Adrenal gland (tissue), 12 donors: ENCODE data around the gene KMT5C. TPM values are rescaled to one million over a fixed set of nuclear protein-coding genes. Genes with fewer than 3 reads are reported as not detected.
A peak's percentile ranks its signal among the peaks of the same experiment; 100 is the strongest.

Experiments
- DNase-seq, 7 donors: peaks; one replicate each; pipeline ENCODE4 v3.0.0-alpha.2; 2019 to 2020
- H3K27ac ChIP-seq, 5 donors: fragments of 200-600 bp; sonication (generic) in 4 of 5; 1 replicate in 3 of 5; 2 replicates in 2 of 5; pipeline versions ENCODE4 v1.5.1 to v1.8.0; 2016 to 2020; ENCODE audit warnings: mild to moderate bottlenecking in 1 of 5
- H3K27me3 ChIP-seq: fragments of 200-600 bp; 2 replicates; pipeline ENCODE4 v1.8.0; 2021
- H3K36me3 ChIP-seq, 2 donors: fragments of 200-600 bp; replicated peaks in 1 of 2; 1 replicate in 1 of 2; 2 replicates in 1 of 2; pipeline versions ENCODE4 v1.5.1 to v1.8.0; 2018 to 2022
- H3K4me1 ChIP-seq, 2 donors: fragments of 200-600 bp; replicated peaks in 1 of 2; 1 replicate in 1 of 2; 2 replicates in 1 of 2; pipeline versions ENCODE4 v1.5.1 to v1.8.0; 2018 to 2021
- H3K4me3 ChIP-seq, 4 donors: fragments of 200-600 bp; sonication (generic) in 3 of 4; one replicate each; pipeline ENCODE4 v1.5.1; 2016 to 2018
- H3K9me3 ChIP-seq, 3 donors: fragments of 200-600 bp; sonication (generic) in 1 of 3; replicated peaks in 1 of 3; 1 replicate in 2 of 3; 2 replicates in 1 of 3; pipeline versions ENCODE4 v1.5.1 to v1.8.0; 2016 to 2021
- CTCF ChIP-seq, 6 experiments: fragments of 450-650 bp in 4 of 6; fragments of 200-600 bp in 2 of 6; sonication (generic) in 1 of 6; IDR thresholded peaks; 1 replicate in 5 of 6; 2 replicates in 1 of 6; pipeline versions ENCODE4 v1.5.1 to v1.8.0; 2016 to 2021; ENCODE audit warnings: antibody characterized with exemption in 6 of 6, mild to moderate bottlenecking in 2 of 6, moderate library complexity in 1 of 6
- POLR2A ChIP-seq, 2 donors: fragments of 450-650 bp; IDR thresholded peaks; one replicate each; pipeline ENCODE4 v1.6.1; 2017; ENCODE audit warnings: antibody characterized with exemption in 2 of 2, mild to moderate bottlenecking in 2 of 2, moderate library complexity in 1 of 2
- WGBS, 4 donors: extraction: QIAGEN DNeasy Blood & Tissue Kit in 2 of 4; methylation state at CpG; one replicate each; pipeline versions ENCODE4 v1.1.5 to v1.1.7; 2013 to 2017; 5-methylcytosine and 5-hydroxymethylcytosine counted together
- intact Hi-C, 2 donors: fragments of 100-400 bp; cut with DNase I; formaldehyde crosslinking; loops; one replicate each; pipeline versions ENCODE4 v1.14.1 to v1.15.0; 2022 to 2023
- polyA plus RNA-seq, 3 donors: library from polyadenylated mRNA; stranded (reverse); fragments of 200-250 nt in 2 of 3; fragments of 350-450 nt in 1 of 3; fragmentation: Illumina TruSeq in 1 of 3; extraction: RNeasy Lipid Tissue Mini Kit (QIAGEN cat#74804) in 1 of 3; gene quantifications; one replicate each; pipeline ENCODE4 v1.2.3, GENCODE V29; 2013 to 2014
- total RNA-seq, 9 donors: library from RNA; depleted of rRNA in 4 of 9; stranded (reverse); fragments of >200 nt in 4 of 9; fragments of 120-200 nt in 1 of 9; fragmentation: NEBNext Ultra II Directional in 1 of 9; extraction: Animal tissue kit (Norgen Biotek cat#: 25700) in 1 of 9; gene quantifications; one replicate each; pipeline versions ENCODE4 v1.1.0 to v1.2.4, GENCODE V29; 2013 to 2023
- donor health status: healthy with polysubstance abuse.
- donor health status: Bipolar disorder and iron deficiency.
- donor health status: DM: yes; HTN: yes; CAD: no.
- donor health status: DM: no; HTN: no; CAD: no.
- donor health status: DM: no; HTN: no; CAD: no.
- donor health status: DM: yes; HTN: yes; CAD: no.

The KMT5C gene
- total and polyA plus RNA-seq, 12 donors: 1.4 to 56.7 (median 15.4) TPM

GRCh38 chr19:55341171-55341588 lies 1.5 kb downstream of the KMT5C start:
- no peak for TF ChIP-seq POLR2A (IDR thresholded peaks at IDR 0.05)
- no peak for TF ChIP-seq CTCF (IDR thresholded peaks at IDR 0.05)
- Histone ChIP-seq H3K27me3 (no peaks in the 10 kb centered on the region), H3K27ac (no peak overlapping the region), H3K4me1 (peaks cover 14 to 15% of the 10 kb centered on the region in 2 donors), H3K36me3 (peaks cover 0 to 21% of the 10 kb centered on the region in 2 donors), H3K4me3 (peak overlapping the region in 2 of 4 donors; percentile 66 to 70), H3K9me3 (no peaks in the 10 kb centered on the region)
- WGBS, 4 donors: 0 to 5% (median 2%) methylated on average over 3 to 15 of the region's 15 CpGs
- DNase-seq: peak; percentile 70 to 86 (median 81)
- intact Hi-C loops: no loop called here

- intact Hi-C loops: no loop called here
- no peaks in the 10 kb centered on the region for H3K27me3 ChIP-seq
- peaks cover 14 to 15% of the 10 kb centered on the region in 2 donors for H3K4me1 ChIP-seq
- H3K4me3 ChIP-seq: peak overlapping the region in 1 of 4 donors; percentile 66
- H3K27ac ChIP-seq: no peak overlapping the region
- H3K36me3 ChIP-seq: peaks cover 0 to 21% of the 10 kb centered on the region in 2 donors
- no peaks in the 10 kb centered on the region for H3K9me3 ChIP-seq
- TF ChIP-seq CTCF (IDR thresholded peaks at IDR 0.05) (no peak), POLR2A (IDR thresholded peaks at IDR 0.05) (no peak)
- 77 to 93% (median 87%) methylated on average over 16 to 50 of the region's 50 CpGs for WGBS, 4 donors
- no peak for DNase-seq
Observed at GRCh38 chr19:55341595-55342531, 2.2 kb downstream of the KMT5C start.

- no peaks in the 10 kb centered on the region for H3K27me3 ChIP-seq
- intact Hi-C loops: no loop called here
- WGBS, 4 donors: 83 to 89% (median 87%) methylated on average over 8 to 9 of the region's 9 CpGs
- peaks cover 0 to 21% of the 10 kb centered on the region in 2 donors for H3K36me3 ChIP-seq
- no peak for DNase-seq
- H3K9me3 ChIP-seq: no peaks in the 10 kb centered on the region
- peaks cover 14 to 15% of the 10 kb centered on the region in 2 donors for H3K4me1 ChIP-seq
- H3K27ac ChIP-seq: no peak overlapping the region
- TF ChIP-seq POLR2A (IDR thresholded peaks at IDR 0.05) (no peak), CTCF (IDR thresholded peaks at IDR 0.05) (no peak)
- H3K4me3 ChIP-seq: no peak overlapping the region
Observed at GRCh38 chr19:55344444-55344843, 4.8 kb downstream of the KMT5C start.

- H3K4me1 ChIP-seq: peaks cover 11 to 14% of the 10 kb centered on the region in 2 donors
- WGBS, 4 donors: 85 to 89% (median 87%) methylated on average over 15 to 22 of the region's 22 CpGs
- intact Hi-C loops: no loop called here
- peaks cover 0 to 21% of the 10 kb centered on the region in 2 donors for H3K36me3 ChIP-seq
- H3K4me3 ChIP-seq: no peak overlapping the region
- TF ChIP-seq CTCF (IDR thresholded peaks at IDR 0.05) (no peak), POLR2A (IDR thresholded peaks at IDR 0.05) (no peak)
- no peaks in the 10 kb centered on the region for H3K9me3 ChIP-seq
- no peaks in the 10 kb centered on the region for H3K27me3 ChIP-seq
- no peak for DNase-seq
- no peak overlapping the region for H3K27ac ChIP-seq
Observed at GRCh38 chr19:55345101-55345817, 5.6 kb downstream of the KMT5C start.
